K562 treated with DMSO at 1 percent for 24 hours (cell line): ENCODE data around the gene IARS2. TPM values are rescaled to one million over a fixed set of nuclear protein-coding genes. Genes with fewer than 3 reads are reported as not detected.

Source experiments
- total RNA-seq: library from RNA; unstranded; fragments of 300-600 nt; gene quantifications from 2 replicates; pipeline ENCODE4 v1.2.3, GENCODE V29; 2022; ENCODE audit warnings: low read depth; ENCODE audit not compliant: insufficient read depth

Gene IARS2
- total RNA-seq = 53.8 and 59.2 TPM in 2 replicates

GRCh38 chr1:220094016-220094911 lies at the start of gene IARS2:
IARS2 (plus strand) TSS chr1:220094132; CDS start chr1:220094217, 85 bp downstream.

GRCh38 chr1:220046052-220046930 lies 47.6 kb upstream of the IARS2 start, which contains the start of gene EPRS1:
EPRS1 (minus strand) TSS chr1:220046505; CDS start chr1:220046388, 117 bp downstream.

GRCh38 chr1:220089650-220090556 lies 4.0 kb upstream of the IARS2 start, which contains the start of gene BPNT1:
BPNT1 (minus strand) TSS chr1:220089788; CDS start chr1:220079846, 9,942 bp downstream.

Other genes with a start within 250 kb of the IARS2 start
- gene SLC30A10, start 165.6 kb upstream of the IARS2 start, total RNA-seq = 2.7 and 3.1 TPM in 2 replicates
- 145 and 165 TPM in 2 replicates for gene EPRS1, start 47.6 kb upstream of the IARS2 start, total RNA-seq
- 38.2 and 48.0 TPM in 2 replicates for gene BPNT1, start 4.3 kb upstream of the IARS2 start, total RNA-seq
- 14.1 and 18.4 TPM in 2 replicates for gene RAB3GAP2, start 178.3 kb downstream of the IARS2 start, total RNA-seq